Measurements from ENCODE around the gene IFT122.
A peak's percentile ranks its signal among the peaks of the same experiment; 100 is the strongest.

Gene IFT122

GRCh38 chr3:129461461-129462146, 21.6 kb downstream of the IFT122 start:
- Histone ChIP-seq H3K4me1 (ENCODE audit: control insufficient read depth, insufficient read depth, low read length) (peaks cover 12% of the 10 kb centered on the region), H3K27me3 (replicated peaks; ENCODE audit: control insufficient read depth, insufficient read depth, low read length) (no peaks in the 10 kb centered on the region), H3K9ac (ENCODE audit: low read length) (no peak overlapping the region), H3K4me3 (ENCODE audit: low read length) (peak overlapping the region; percentile 32), H3K9me3 (ENCODE audit: control insufficient read depth, low read length) (no peaks in the 10 kb centered on the region), H3K36me3 (ENCODE audit: control insufficient read depth, insufficient read depth, low read length, severe bottlenecking) (peaks cover 63% of the 10 kb centered on the region)
- peak; percentile 28 for DNase-seq (ENCODE audit: low read depth)

- no peaks in the 10 kb centered on the region for H3K9me3 ChIP-seq (ENCODE audit: control insufficient read depth, low read length)
- DNase-seq (ENCODE audit: low read depth): no peak
Observed at GRCh38 chr3:129462361-129462968, 22.4 kb downstream of the IFT122 start.

GRCh38 chr3:129463094-129463493, 23.1 kb downstream of the IFT122 start:
- Histone ChIP-seq H3K9me3 (ENCODE audit: control insufficient read depth, low read length) (no peaks in the 10 kb centered on the region), H3K9ac (ENCODE audit: low read length) (no peak overlapping the region), H3K4me3 (ENCODE audit: low read length) (no peak overlapping the region), H3K36me3 (ENCODE audit: control insufficient read depth, insufficient read depth, low read length, severe bottlenecking) (peaks cover 67% of the 10 kb centered on the region), H3K4me1 (ENCODE audit: control insufficient read depth, insufficient read depth, low read length) (peaks cover 12% of the 10 kb centered on the region), H3K27me3 (replicated peaks; ENCODE audit: control insufficient read depth, insufficient read depth, low read length) (no peaks in the 10 kb centered on the region)
- no peak for DNase-seq (ENCODE audit: low read depth)

More at GRCh38 chr3:129462361-129462968, 22.4 kb downstream of the IFT122 start:
- Histone ChIP-seq H3K27me3 (replicated peaks; ENCODE audit: control insufficient read depth, insufficient read depth, low read length) (no peaks in the 10 kb centered on the region), H3K36me3 (ENCODE audit: control insufficient read depth, insufficient read depth, low read length, severe bottlenecking) (peaks cover 64% of the 10 kb centered on the region), H3K4me3 (ENCODE audit: low read length) (no peak overlapping the region), H3K9ac (ENCODE audit: low read length) (no peak overlapping the region), H3K4me1 (ENCODE audit: control insufficient read depth, insufficient read depth, low read length) (peaks cover 12% of the 10 kb centered on the region)

GRCh38 chr3:129463716-129464115, 23.7 kb downstream of the IFT122 start:
- H3K36me3 ChIP-seq (ENCODE audit: control insufficient read depth, insufficient read depth, low read length, severe bottlenecking): peaks cover 61% of the 10 kb centered on the region
- H3K9me3 ChIP-seq (ENCODE audit: control insufficient read depth, low read length): no peaks in the 10 kb centered on the region
- no peak overlapping the region for H3K4me3 ChIP-seq (ENCODE audit: low read length)
- H3K9ac ChIP-seq (ENCODE audit: low read length): no peak overlapping the region
- no peak for DNase-seq (ENCODE audit: low read depth)
- no peaks in the 10 kb centered on the region for H3K27me3 ChIP-seq (replicated peaks; ENCODE audit: control insufficient read depth, insufficient read depth, low read length)
- H3K4me1 ChIP-seq (ENCODE audit: control insufficient read depth, insufficient read depth, low read length): peaks cover 12% of the 10 kb centered on the region

GRCh38 chr3:129467932-129468331, 27.9 kb downstream of the IFT122 start:
- Histone ChIP-seq H3K4me3 (ENCODE audit: low read length) (no peak overlapping the region), H3K4me1 (ENCODE audit: control insufficient read depth, insufficient read depth, low read length) (no peaks in the 10 kb centered on the region), H3K27me3 (replicated peaks; ENCODE audit: control insufficient read depth, insufficient read depth, low read length) (no peaks in the 10 kb centered on the region), H3K9me3 (ENCODE audit: control insufficient read depth, low read length) (no peaks in the 10 kb centered on the region), H3K9ac (ENCODE audit: low read length) (no peak overlapping the region), H3K36me3 (ENCODE audit: control insufficient read depth, insufficient read depth, low read length, severe bottlenecking) (peaks cover 63% of the 10 kb centered on the region)
- DNase-seq (ENCODE audit: low read depth): no peak

GRCh38 chr3:129469026-129469425, 29.0 kb downstream of the IFT122 start:
- no peaks in the 10 kb centered on the region for H3K4me1 ChIP-seq (ENCODE audit: control insufficient read depth, insufficient read depth, low read length)
- no peak overlapping the region for H3K9ac ChIP-seq (ENCODE audit: low read length)
- peaks cover 61% of the 10 kb centered on the region for H3K36me3 ChIP-seq (ENCODE audit: control insufficient read depth, insufficient read depth, low read length, severe bottlenecking)
- DNase-seq (ENCODE audit: low read depth): no peak
- no peaks in the 10 kb centered on the region for H3K9me3 ChIP-seq (ENCODE audit: control insufficient read depth, low read length)
- H3K27me3 ChIP-seq (replicated peaks; ENCODE audit: control insufficient read depth, insufficient read depth, low read length): no peaks in the 10 kb centered on the region
- H3K4me3 ChIP-seq (ENCODE audit: low read length): no peak overlapping the region

- H3K4me3 ChIP-seq (ENCODE audit: low read length): no peak overlapping the region
- no peaks in the 10 kb centered on the region for H3K9me3 ChIP-seq (ENCODE audit: control insufficient read depth, low read length)
- H3K9ac ChIP-seq (ENCODE audit: low read length): no peak overlapping the region
- no peaks in the 10 kb centered on the region for H3K4me1 ChIP-seq (ENCODE audit: control insufficient read depth, insufficient read depth, low read length)
- H3K36me3 ChIP-seq (ENCODE audit: control insufficient read depth, insufficient read depth, low read length, severe bottlenecking): peaks cover 50% of the 10 kb centered on the region
- DNase-seq (ENCODE audit: low read depth): no peak
- H3K27me3 ChIP-seq (replicated peaks; ENCODE audit: control insufficient read depth, insufficient read depth, low read length): no peaks in the 10 kb centered on the region
Observed at GRCh38 chr3:129470861-129471260, 30.8 kb downstream of the IFT122 start.

- no peaks in the 10 kb centered on the region for H3K9me3 ChIP-seq (ENCODE audit: control insufficient read depth, low read length)
- no peak overlapping the region for H3K9ac ChIP-seq (ENCODE audit: low read length)
- H3K4me1 ChIP-seq (ENCODE audit: control insufficient read depth, insufficient read depth, low read length): no peaks in the 10 kb centered on the region
- H3K4me3 ChIP-seq (ENCODE audit: low read length): no peak overlapping the region
- H3K27me3 ChIP-seq (replicated peaks; ENCODE audit: control insufficient read depth, insufficient read depth, low read length): no peaks in the 10 kb centered on the region
- H3K36me3 ChIP-seq (ENCODE audit: control insufficient read depth, insufficient read depth, low read length, severe bottlenecking): peaks cover 55% of the 10 kb centered on the region
- DNase-seq (ENCODE audit: low read depth): no peak
Observed at GRCh38 chr3:129473067-129473768, 33.2 kb downstream of the IFT122 start.

GRCh38 chr3:129473769-129474152, 33.7 kb downstream of the IFT122 start:
- no peak overlapping the region for H3K4me3 ChIP-seq (ENCODE audit: low read length)
- no peaks in the 10 kb centered on the region for H3K4me1 ChIP-seq (ENCODE audit: control insufficient read depth, insufficient read depth, low read length)
- no peak for DNase-seq (ENCODE audit: low read depth)
- no peaks in the 10 kb centered on the region for H3K9me3 ChIP-seq (ENCODE audit: control insufficient read depth, low read length)
- peaks cover 60% of the 10 kb centered on the region for H3K36me3 ChIP-seq (ENCODE audit: control insufficient read depth, insufficient read depth, low read length, severe bottlenecking)
- no peak overlapping the region for H3K9ac ChIP-seq (ENCODE audit: low read length)
- no peaks in the 10 kb centered on the region for H3K27me3 ChIP-seq (replicated peaks; ENCODE audit: control insufficient read depth, insufficient read depth, low read length)

GRCh38 chr3:129474984-129475804, 35.2 kb downstream of the IFT122 start:
- Histone ChIP-seq H3K4me1 (ENCODE audit: control insufficient read depth, insufficient read depth, low read length) (peaks cover 2% of the 10 kb centered on the region), H3K36me3 (ENCODE audit: control insufficient read depth, insufficient read depth, low read length, severe bottlenecking) (peaks cover 64% of the 10 kb centered on the region), H3K4me3 (ENCODE audit: low read length) (no peak overlapping the region), H3K9me3 (ENCODE audit: control insufficient read depth, low read length) (no peaks in the 10 kb centered on the region), H3K27me3 (replicated peaks; ENCODE audit: control insufficient read depth, insufficient read depth, low read length) (no peaks in the 10 kb centered on the region), H3K9ac (ENCODE audit: low read length) (no peak overlapping the region)
- no peak for DNase-seq (ENCODE audit: low read depth)

- Histone ChIP-seq H3K27me3 (replicated peaks; ENCODE audit: control insufficient read depth, insufficient read depth, low read length) (no peaks in the 10 kb centered on the region), H3K9ac (ENCODE audit: low read length) (no peak overlapping the region), H3K4me3 (ENCODE audit: low read length) (no peak overlapping the region), H3K9me3 (ENCODE audit: control insufficient read depth, low read length) (no peaks in the 10 kb centered on the region), H3K36me3 (ENCODE audit: control insufficient read depth, insufficient read depth, low read length, severe bottlenecking) (peaks cover 68% of the 10 kb centered on the region), H3K4me1 (ENCODE audit: control insufficient read depth, insufficient read depth, low read length) (peaks cover 8% of the 10 kb centered on the region)
- no peak for DNase-seq (ENCODE audit: low read depth)
Observed at GRCh38 chr3:129475863-129476262, 35.8 kb downstream of the IFT122 start.

Data from adipocyte (in vitro differentiated cells).